Smooth muscle cell of the brain vasculature (primary cell): Measurements from ENCODE around the gene MSI2.

ENCODE experiments used
- DNase-seq: peaks from one replicate; pipeline ENCODE4 v3.0.0-alpha.2; 2012; ENCODE audit warnings: low read depth, low spot score

Gene MSI2

DNA sequence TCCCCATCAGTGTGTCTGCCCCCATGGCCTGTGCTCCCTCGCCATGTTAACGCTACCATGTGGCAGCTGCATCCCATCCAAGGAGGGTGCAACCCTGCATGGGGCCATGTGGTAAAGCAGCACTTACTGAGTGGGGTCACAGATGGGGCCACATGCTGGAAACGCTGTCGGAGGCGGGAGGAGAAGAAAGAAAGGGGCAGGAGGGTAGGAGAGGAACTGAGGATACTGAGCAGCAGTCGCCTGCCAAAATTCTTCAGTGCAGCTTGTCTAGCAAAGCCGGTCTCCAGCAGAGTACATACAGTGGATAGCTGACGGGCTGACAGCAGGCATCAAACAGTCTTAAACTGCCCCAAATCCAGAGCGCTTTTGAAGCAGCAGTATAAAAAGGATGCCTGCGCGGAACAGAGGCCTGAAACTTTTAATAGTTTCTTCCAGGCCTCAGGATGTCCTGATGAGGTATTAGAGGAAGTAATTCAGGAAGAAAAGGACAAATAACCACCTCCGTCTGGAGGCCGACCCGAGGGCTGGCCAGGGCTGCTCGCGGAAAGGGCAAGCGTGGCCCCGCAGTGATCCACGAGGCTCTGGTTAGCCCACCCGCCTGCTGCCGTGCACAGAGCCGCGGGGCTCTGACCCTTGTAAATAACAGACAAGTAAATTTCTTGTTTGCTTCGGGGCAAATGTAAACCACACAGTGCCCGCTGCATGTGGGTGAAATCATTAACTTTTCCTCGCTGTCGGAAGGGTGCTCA lies 339.8 kb downstream of the MSI2 start:
- DNase-seq: no peak

GRCh38 chr17:57597101-57597500 lies 340.8 kb downstream of the MSI2 start:
- DNase-seq: no peak

- no peak for DNase-seq
Measured at GRCh38 chr17:57597531-57598453, 341.5 kb downstream of the MSI2 start.

GRCh38 chr17:57599271-57600045 lies 343.1 kb downstream of the MSI2 start:
- no peak for DNase-seq

DNA sequence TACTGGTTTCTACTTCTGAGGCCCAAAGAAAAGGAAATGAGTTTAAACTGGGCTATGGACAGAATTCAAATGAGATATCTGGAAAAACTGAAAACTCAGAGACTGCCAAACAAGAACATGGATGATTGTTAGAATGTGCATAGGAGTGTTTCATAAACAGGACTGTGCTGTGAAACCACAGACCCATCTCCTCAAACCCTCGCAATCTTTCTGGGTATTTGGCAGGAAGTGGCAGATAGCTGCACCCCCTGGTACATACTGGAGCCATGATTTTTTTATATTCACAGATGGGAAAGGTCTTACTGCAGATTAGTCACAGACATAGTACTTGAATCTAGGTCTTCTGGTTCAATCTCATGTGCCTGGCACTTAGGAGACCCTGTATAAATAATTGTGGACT lies 343.8 kb downstream of the MSI2 start:
- DNase-seq: no peak

GRCh38 chr17:57601143-57601735 lies 344.9 kb downstream of the MSI2 start:
- DNase-seq: no peak

GRCh38 chr17:57602896-57603295 lies 346.6 kb downstream of the MSI2 start:
- DNase-seq: no peak

- no peak for DNase-seq
Measured at GRCh38 chr17:57603546-57603945, 347.2 kb downstream of the MSI2 start.

DNA sequence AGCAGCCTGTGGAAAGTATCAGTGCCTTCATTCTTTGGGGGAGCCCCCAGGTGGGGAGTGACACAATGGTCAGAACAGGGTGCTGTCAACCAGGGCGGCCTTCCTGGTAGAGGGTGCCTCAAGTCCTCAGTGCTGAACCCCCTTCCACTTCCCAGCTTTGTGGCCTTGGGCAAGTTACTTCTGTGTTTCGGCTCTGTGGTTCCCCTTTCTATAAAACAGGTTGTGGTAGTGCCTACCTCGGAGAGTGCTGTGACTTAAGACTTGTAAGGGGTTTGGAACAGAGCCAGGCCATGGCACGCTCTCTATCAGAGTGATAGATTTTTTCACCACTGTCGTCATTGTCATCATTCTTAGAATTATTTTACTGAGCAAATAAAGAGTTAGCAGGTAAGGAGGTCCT lies 347.7 kb downstream of the MSI2 start:
- no peak for DNase-seq

GRCh38 chr17:57604771-57605674 lies 348.7 kb downstream of the MSI2 start:
- no peak for DNase-seq

DNA sequence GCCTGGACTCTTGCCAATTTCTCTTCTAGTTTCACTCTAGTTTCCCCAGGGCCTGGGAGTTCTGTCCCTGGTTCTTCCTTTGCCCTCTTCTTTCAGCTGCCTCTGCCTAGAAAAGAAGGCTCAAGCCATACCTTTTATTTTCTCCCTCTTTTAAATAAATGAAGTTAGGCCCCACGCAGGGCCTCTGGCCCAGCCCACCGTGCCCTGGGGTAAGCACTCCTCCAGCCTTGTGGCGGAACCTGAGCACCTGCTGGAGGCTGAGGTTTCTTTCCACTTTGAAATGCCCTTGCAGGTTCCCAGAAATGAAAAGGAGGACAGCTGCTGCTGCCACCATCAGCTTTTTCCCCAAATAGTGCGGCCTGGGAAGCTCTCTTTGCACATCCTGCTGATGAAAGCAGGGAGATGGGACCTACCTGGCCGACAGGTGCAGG lies 349.4 kb downstream of the MSI2 start:
- DNase-seq: no peak

DNA sequence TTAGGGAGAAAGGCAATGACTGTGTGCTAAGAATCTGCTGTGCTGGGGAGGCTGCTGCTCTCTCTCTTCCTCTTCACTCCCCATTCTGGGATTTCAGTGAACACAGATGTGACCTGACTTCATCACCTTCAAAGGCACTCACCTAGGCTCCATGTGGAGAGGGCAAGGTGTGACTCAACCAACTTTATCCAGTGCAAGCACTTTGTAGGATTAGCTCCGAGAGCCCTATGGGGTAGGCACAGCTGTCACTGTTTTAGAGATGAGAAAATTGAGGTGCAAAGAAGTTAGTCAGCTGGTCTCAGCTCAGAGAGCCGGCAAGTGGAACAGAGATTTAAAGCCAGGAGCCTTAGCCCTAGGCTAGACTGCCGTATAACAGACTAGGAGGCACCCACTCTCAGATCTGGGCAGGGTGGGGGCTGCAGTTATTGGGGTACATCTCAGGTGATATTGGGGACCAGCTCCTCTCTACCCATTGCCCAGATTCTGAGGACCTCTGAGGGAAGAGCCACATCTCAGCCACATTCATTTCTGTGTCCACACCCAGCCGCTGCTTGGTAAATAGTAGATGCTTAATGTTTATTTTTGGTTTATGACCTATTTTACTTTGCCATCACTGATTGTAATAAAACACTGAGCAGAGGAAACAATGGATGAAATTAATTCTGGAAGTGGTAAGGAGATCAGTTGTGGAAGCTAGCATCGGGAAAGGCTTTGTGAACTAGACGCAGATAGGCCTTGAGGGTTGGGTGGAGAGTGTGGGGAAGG lies 350.0 kb downstream of the MSI2 start:
- DNase-seq: no peak

DNA sequence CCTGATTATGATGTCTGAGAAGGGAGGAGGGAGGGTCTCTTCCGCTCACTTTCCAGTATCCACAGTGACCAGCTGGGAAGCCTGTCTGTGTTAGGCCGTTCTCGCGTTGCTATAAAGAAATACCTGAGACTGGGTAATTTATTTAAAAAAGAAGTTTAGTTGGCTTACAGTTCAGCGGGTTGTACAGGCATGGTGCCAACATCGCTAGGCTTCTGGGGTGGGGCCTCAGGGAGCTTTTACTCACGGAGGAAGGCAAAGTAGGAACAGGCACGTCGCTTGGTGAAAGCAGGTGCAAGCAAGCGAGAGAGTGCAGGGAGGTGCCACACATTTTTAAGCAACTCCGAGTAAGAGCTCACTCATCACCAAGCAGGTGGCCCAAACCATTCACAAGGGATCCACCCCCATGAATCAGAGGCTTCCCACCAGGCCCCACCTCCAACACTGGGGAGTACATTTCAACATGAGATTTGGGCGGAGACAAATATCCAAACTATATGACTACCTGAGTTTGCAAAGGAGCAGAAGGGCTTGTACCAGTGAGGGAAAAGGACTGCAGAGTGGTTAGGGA lies 351.3 kb downstream of the MSI2 start:
- no peak for DNase-seq

- DNase-seq: no peak
Measured at GRCh38 chr17:57608369-57609124, 352.2 kb downstream of the MSI2 start.

- DNase-seq: no peak
Measured at GRCh38 chr17:57609125-57609877, 353.0 kb downstream of the MSI2 start.

GRCh38 chr17:57609878-57610270 lies 353.6 kb downstream of the MSI2 start:
- DNase-seq: no peak

DNA sequence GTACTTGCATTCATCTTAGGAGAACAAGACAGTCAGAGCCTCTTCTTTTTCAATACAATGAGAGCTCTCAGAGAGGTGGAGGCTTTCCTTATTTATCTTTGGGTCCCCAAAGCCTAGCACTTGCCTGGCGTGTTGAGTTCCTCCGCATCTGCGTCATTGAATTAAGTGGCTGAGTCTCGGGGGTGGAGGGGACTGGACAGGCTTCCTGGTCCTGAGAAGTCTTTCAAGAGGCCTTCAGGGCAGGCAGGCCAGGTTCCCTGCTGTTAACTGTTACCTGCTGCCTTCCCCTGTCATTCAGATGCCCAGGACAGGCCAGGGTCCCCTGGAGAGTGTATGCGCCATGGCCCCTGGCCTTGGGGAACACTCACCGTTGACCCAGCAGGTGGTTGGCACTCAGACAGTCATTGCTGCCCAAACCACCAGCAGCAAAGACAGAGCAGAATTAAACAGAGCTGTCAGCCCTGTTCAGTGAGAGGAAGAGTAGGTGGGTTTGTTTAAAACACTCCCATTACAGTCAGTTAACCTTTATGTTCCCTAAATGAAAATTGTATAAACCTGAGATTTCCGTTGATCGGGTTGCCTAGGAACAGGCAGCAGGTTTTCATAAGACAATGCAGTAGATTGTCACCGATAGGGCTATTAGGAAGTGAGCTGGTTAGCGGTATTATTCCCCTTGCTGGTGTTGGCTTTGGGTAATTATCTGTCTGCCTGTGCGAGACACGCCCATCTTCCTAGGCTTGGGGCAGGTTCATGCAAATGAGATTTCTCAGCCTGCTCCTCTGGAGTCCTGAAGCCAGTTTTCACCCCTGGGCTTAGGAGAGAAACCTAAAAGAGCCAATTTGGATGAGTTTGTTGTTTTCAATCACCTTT lies 356.1 kb downstream of the MSI2 start:
- DNase-seq: no peak
